PFSK-1 (cell line): ENCODE data around the gene SAMD1.

Experiments used
- FOXP2 ChIP-seq: optimal IDR thresholded peaks from 2 replicates; pipeline ENCODE3; 2011; ENCODE audit warnings: borderline replicate concordance, control low read depth, inconsistent platforms; ENCODE audit not compliant: insufficient read depth; ENCODE audit errors: extremely low read length, extremely low read depth
- POLR2AphosphoS5 ChIP-seq: IDR thresholded peaks from 2 replicates; pipeline ENCODE4 v1.6.1; 2012; ENCODE audit warnings: low read depth, mild to moderate bottlenecking, control low read depth, low read length, moderate library complexity
- REST ChIP-seq, 2 experiments: IDR thresholded peaks; 2 replicates each; pipeline versions ENCODE4 v1.6.1 to v1.8.0; 2011 to 2012; ENCODE audit warnings: low read depth in 2 of 2, low read length in 2 of 2, control low read depth in 1 of 2, inconsistent platforms in 1 of 2, mild to moderate bottlenecking in 1 of 2, moderate library complexity in 1 of 2; ENCODE audit not compliant: insufficient read depth in 1 of 2
- SIN3A ChIP-seq: IDR thresholded peaks from 2 replicates; pipeline ENCODE4 v1.6.1; 2012; ENCODE audit warnings: mild to moderate bottlenecking, low read length, moderate library complexity, borderline replicate concordance; ENCODE audit not compliant: insufficient read depth
- TAF1 ChIP-seq: IDR thresholded peaks from 2 replicates; pipeline ENCODE4 v1.6.1; 2012; ENCODE audit warnings: low read length, control low read depth, borderline replicate concordance; ENCODE audit not compliant: insufficient read depth

SAMD1 gene

DNA sequence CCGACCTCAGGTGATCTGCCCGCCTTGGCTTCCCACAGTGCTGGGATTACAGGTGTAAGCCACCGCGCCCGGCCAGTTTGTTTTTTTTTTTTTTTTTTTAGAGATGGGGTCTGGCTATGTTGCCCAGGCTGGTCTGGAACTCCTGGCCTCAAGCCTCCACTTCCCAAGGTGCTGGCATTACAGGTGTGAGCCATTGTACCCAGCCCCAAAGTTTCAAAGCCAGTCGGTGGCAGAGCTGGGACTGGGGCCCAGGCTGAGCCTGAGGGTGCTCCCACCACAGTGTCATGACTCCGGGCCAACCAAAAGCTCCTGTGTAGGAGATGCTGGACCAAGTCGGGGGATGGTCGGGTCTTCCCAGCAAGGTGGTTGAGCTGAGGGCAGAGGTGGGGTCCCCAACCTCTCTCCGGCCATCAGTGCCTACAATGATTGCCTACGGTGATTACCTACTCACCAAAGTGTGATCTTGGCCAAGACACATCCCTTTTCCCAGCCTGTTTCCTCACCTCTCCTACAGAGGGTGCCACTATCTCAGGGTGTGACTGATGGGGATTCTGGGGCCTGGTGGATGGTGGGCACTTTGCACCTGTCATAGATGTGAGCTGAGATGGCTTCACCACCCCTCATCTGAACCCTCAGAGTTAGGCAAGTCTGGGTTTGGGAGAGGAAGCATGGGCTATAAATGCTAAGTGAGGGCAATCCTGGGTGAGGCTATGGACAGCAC lies 5.9 kb upstream of the SAMD1 start:
- TF ChIP-seq SIN3A (no peak), FOXP2 (no peak), TAF1 (no peak), POLR2AphosphoS5 (no peak), REST (IDR thresholded peaks at IDR 0.05; ENCODE audit: insufficient read depth in 1 of 2, low read depth in 2 of 2, low read length in 2 of 2) (no peak)

DNA sequence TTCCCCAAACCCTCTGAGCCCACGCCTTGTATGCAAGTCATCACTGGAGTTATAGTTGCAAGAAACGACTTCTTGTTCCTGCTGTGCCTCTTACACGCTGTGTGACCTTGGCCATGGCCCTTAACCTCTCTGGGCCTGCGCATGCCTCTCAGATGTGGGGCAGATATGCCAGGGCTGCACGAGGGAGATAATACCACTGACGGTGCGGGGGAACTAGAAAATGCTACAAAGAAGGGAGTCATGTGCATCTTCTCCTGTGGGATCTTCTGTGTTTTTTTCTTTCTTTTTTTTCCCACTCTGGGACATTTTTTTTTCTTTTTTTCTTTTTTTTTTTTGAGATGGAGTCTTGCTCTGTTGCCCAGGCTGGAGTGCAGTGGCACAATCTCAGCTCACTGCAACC lies 4.3 kb upstream of the SAMD1 start:
- TF ChIP-seq POLR2AphosphoS5 (no peak), TAF1 (no peak), SIN3A (no peak), FOXP2 (no peak), REST (IDR thresholded peaks at IDR 0.05; ENCODE audit: insufficient read depth in 1 of 2, low read depth in 2 of 2, low read length in 2 of 2) (no peak)

DNA sequence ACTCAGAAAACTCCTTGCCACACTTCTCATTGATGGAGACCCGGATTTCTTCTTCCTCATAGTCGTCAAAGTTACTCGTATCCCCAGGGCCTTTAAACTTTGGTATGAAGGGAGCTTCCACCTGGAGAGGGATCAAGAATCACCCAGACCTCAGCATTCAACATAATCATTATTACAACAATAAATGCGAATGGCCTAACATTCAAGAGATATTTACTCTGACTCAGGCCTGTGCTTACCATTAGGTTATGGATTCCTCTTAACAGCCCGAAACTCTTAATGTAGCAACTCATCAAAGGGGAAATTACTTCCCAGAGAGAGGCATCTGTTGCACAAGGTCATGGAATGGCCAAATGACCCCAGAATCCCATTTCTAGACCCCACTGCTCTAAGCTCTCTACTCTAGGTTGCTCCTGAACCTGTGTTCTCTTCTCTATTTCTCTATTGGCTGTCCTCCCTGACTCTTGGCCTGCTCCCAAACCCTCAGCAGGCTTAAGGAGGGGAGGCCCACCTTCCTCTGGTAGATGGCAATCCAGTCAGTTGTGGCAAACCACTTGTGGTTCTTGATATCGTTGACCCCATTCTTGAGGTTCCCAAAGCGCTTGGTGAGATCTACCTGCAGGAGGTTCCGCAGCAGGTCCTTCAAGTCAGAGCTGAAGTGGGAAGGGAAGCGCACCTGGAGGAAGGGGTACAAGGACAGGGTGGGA lies 2.7 kb upstream of the SAMD1 start:
- TF ChIP-seq FOXP2 (no peak), REST (IDR thresholded peaks at IDR 0.05; ENCODE audit: insufficient read depth in 1 of 2, low read depth in 2 of 2, low read length in 2 of 2) (no peak), SIN3A (no peak)

GRCh38 chr19:14091813-14092462 lies 1.4 kb upstream of the SAMD1 start:
- no peak for TF ChIP-seq POLR2AphosphoS5
- no peak for TF ChIP-seq FOXP2
- TF ChIP-seq TAF1: no peak
- TF ChIP-seq REST (IDR thresholded peaks at IDR 0.05; ENCODE audit: insufficient read depth in 1 of 2, low read depth in 2 of 2, low read length in 2 of 2): no peak
- no peak for TF ChIP-seq SIN3A
